GM12892 (cell line): ENCODE data around the gene MMP24.

Experiments
- POLR2A ChIP-seq: IDR thresholded peaks from 2 replicates; pipeline ENCODE4 v1.6.1; 2011; ENCODE audit warnings: low read depth, low read length, control low read depth
- POLR2AphosphoS5 ChIP-seq: IDR thresholded peaks from 2 replicates; pipeline ENCODE4 v1.6.1; 2011; ENCODE audit warnings: low read depth, low read length, control low read depth
- TAF1 ChIP-seq: IDR thresholded peaks from 2 replicates; pipeline ENCODE4 v1.6.1; 2011; ENCODE audit warnings: low read depth, mild to moderate bottlenecking, control low read depth, low read length, borderline replicate concordance

DNA sequence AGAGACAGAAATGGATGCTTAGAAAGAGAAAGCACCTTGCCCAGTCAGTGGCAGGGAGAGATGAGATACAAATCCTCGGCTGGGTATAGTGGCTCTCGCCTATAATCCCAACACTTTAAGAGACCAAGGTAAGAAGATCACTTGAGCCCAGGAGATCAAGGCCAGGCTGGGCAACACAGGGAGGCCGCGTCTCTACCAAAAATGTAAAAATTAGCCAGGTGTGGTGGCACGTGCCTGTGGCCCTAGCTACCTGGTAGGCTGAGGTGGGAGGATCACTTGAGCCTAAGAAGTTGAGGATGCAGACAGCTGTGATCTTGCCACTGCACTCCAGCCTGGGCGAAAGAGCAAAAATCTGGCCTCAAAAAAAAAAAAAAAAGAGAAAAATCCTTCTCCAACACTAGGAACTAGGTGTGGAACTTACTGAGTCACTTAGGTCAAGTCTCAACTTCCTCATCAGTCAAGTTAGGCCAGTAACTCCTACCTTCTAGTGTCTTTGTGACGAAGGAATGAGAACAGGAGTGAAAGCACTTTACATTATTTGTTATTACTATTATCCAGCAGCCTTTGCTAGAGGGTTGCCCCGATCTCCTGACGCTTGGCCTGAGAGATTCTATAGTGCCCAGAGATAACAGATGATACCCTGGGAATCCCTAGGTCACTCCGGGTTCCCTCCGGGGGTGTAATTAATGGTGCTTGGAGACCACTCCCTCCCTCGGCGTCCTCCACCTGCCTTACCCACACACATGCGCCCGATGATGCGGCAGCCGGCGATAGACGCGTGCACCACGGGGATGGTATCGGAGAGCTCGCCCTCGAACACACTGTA lies 57.2 kb downstream of the MMP24 start:
- TF ChIP-seq POLR2A = no peak
- TF ChIP-seq POLR2AphosphoS5 = no peak
- no peak for TF ChIP-seq TAF1
